Mucosa of descending colon (tissue), 3 donors: Measurements from ENCODE around the gene CCDC183. TPM values are rescaled to one million over a fixed set of nuclear protein-coding genes. Genes with fewer than 3 reads are reported as not detected.
A peak's percentile ranks its signal among the peaks of the same experiment; 100 is the strongest.

Experiments used
- ATAC-seq: fragments of 200-7000 bp; cut with Tn5 transposase; one replicate; pipeline ENCODE4 v1.9.1; 2020; ENCODE audit warnings: mild to moderate bottlenecking, moderate library complexity
- DNase-seq, 3 donors: peaks; one replicate each; pipeline ENCODE4 v3.0.0-alpha.2; 2020
- H3K36me3 ChIP-seq: fragments of 200-600 bp; one replicate; pipeline ENCODE4 v1.8.0; 2021; ENCODE audit warnings: low read depth, mild to moderate bottlenecking
- H3K4me1 ChIP-seq: fragments of 200-600 bp; one replicate; pipeline ENCODE4 v1.8.0; 2021; ENCODE audit warnings: low read depth, mild to moderate bottlenecking
- H3K4me3 ChIP-seq: fragments of 200-600 bp; one replicate; pipeline ENCODE4 v1.8.0; 2021; ENCODE audit warnings: mild to moderate bottlenecking
- H3K9me3 ChIP-seq: fragments of 200-600 bp; one replicate; pipeline ENCODE4 v1.8.0; 2021; ENCODE audit warnings: mild to moderate bottlenecking
- CTCF ChIP-seq: fragments of 200-600 bp; IDR thresholded peaks from one replicate; pipeline ENCODE4 v1.8.0; 2022; ENCODE audit warnings: antibody characterized with exemption, mild to moderate bottlenecking
- intact Hi-C, 2 donors: fragments of 100-400 bp; cut with DNase I in 1 of 2; cut with micrococcal nuclease in 1 of 2; formaldehyde crosslinking; loops; one replicate each; pipeline versions ENCODE4 v1.11.0 to v1.11.1; 2022; cut with DNase I, micrococcal nuclease
- total RNA-seq, 3 donors: library from RNA; stranded (reverse); fragmentation: NEBNext Ultra II Directional in 2 of 3; extraction: Animal tissue kit (Norgen Biotek cat#: 25700) in 2 of 3; gene quantifications; one replicate each; pipeline versions ENCODE4 v1.2.1 to v1.2.4, GENCODE V29; 2021 to 2023
- donor health status: DM: no; HTN: no; CAD: no; lungs with moderate emphysema.
- donor health status: DM: no; HTN: no; CAD: no.
- donor health status: DM: no; HTN: yes; CAD: no.

The CCDC183 gene
- total RNA-seq, 3 donors from 2014 or later: 4.0 to 38.0 (median 7.0) TPM

GRCh38 chr9:136853596-136854112, 57.5 kb downstream of the CCDC183 start:
- H3K9me3 ChIP-seq: no peaks in the 10 kb centered on the region
- H3K4me3 ChIP-seq: no peak overlapping the region
- ATAC-seq (no peak), DNase-seq (peak in 1 of 3 donors; percentile 35)
- intact Hi-C loops: no loop called here
- TF ChIP-seq CTCF: no peak
- H3K36me3 ChIP-seq: no peaks in the 10 kb centered on the region
- peaks cover 24% of the 10 kb centered on the region for H3K4me1 ChIP-seq

- no peak for TF ChIP-seq CTCF
- no peak overlapping the region for H3K4me3 ChIP-seq
- H3K9me3 ChIP-seq: no peaks in the 10 kb centered on the region
- no peak for ATAC-seq
- peaks cover 30% of the 10 kb centered on the region for H3K4me1 ChIP-seq
- H3K36me3 ChIP-seq: no peaks in the 10 kb centered on the region
- peak in 2 of 3 donors; percentile 25 to 51 for DNase-seq
- intact Hi-C loops: no loop called here
Observed at GRCh38 chr9:136854113-136854841, 58.1 kb downstream of the CCDC183 start.

- Histone ChIP-seq H3K36me3 (no peaks in the 10 kb centered on the region), H3K4me1 (peaks cover 33% of the 10 kb centered on the region), H3K4me3 (no peak overlapping the region), H3K9me3 (no peaks in the 10 kb centered on the region)
- intact Hi-C loops: no loop called here
- DNase-seq (peak in 1 of 3 donors; percentile 32), ATAC-seq (no peak)
- no peak for TF ChIP-seq CTCF
Observed at GRCh38 chr9:136854842-136855460, 58.8 kb downstream of the CCDC183 start.

- DNase-seq: peak in 1 of 3 donors; percentile 29
- no peak overlapping the region for H3K4me3 ChIP-seq
- intact Hi-C loops: no loop called here
- H3K4me1 ChIP-seq: peaks cover 32% of the 10 kb centered on the region
- no peak for ATAC-seq
- no peak for TF ChIP-seq CTCF
- no peaks in the 10 kb centered on the region for H3K36me3 ChIP-seq
- no peaks in the 10 kb centered on the region for H3K9me3 ChIP-seq
Observed at GRCh38 chr9:136855461-136856078, 59.4 kb downstream of the CCDC183 start.

GRCh38 chr9:136856079-136856476, 59.9 kb downstream of the CCDC183 start:
- ATAC-seq (no peak), DNase-seq (peak in 2 of 3 donors; percentile 5 to 32)
- TF ChIP-seq CTCF: no peak
- intact Hi-C loops: no loop called here
- H3K4me3 ChIP-seq: no peak overlapping the region
- H3K4me1 ChIP-seq: peaks cover 38% of the 10 kb centered on the region
- no peaks in the 10 kb centered on the region for H3K9me3 ChIP-seq
- H3K36me3 ChIP-seq: no peaks in the 10 kb centered on the region
